Fibroblast of upper back skin (primary cell): ENCODE measurements around the gene HOXC12.

Source experiments
- DNase-seq: peaks from one replicate; pipeline ENCODE4 v3.0.0-alpha.2; 2013

Gene HOXC12

DNA sequence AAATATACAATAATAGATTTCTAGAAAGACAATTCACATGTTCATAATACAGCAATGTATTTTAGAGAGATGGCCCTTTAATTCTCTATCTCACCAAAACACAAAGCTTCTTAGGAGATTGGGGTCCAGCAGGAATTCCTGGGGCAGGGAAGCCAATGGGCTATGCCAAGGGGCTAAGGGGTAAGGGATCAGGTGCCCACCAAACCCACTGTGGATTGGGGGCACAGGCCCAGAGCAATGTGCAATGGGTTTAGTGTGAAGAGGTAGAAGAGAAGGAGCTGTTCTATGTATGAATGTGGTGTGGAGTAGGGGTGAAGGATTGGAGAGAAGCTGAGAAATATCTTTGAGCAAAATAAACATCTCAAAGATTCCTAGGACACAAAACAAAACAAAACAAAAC, 13.5 kb upstream of the HOXC12 start:
- DNase-seq: no peak

DNA sequence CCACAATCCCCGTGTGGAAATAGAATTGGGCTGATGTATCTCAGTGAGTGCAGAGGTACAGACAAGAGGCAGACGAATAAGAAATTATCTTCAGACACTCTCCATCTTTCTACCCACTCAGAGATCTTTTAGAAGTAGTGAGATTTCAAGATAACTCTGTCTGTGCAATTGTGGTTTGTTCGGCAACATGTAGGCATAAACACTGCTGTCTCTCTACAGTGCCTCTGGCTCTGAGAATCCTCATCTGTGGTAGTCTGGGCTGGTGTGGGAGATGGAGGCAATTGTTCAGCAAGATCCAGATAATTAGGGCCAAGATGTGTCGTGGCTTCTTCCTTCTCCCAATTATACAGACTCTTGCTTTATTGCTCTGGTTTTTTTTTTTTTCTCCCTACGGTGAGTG, 13.0 kb upstream of the HOXC12 start:
- DNase-seq: no peak

DNA sequence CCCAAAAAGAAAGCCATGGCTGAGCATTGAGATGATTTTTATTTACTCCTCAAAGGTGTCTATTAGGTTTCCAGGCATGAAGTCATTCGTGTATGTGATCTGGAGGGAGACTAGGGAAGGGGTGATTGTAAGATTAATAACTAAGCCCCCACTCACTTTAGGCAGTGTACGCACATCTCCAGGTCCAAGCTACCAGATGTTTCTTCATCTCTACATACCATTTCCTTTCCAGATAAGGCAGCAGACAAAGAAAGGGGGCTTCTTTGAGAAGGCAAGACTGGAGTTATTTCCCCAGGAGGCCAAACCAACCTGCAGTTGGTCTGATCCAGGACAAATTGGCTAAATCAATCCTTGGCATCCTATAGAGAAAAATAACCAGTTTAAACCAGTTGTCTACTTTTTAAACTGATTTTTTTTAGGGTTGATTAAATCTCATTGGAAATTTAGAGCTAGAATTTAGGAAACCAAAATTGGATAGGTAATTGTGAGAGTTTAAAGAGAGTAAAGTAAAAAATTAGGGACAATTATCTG, 12.2 kb upstream of the HOXC12 start:
- no peak for DNase-seq

DNA sequence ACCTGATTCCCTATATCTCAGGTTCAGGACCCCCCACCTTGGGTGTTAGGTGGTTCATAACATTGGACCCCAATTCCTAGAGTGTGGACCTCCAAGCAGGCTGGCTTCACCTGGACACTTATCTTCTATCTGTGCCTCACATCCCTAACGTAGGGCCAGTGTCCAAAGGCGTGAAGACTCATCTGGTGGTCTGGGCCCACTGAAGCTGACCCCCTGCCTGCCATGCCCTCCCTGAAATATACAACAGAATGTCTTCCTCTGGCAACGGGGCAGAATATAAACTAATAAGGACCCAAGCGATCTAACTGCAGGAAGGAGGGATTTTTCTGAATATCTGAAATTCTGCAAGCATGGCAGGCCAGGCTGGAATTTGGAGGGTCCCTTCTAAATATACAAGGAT, 10.5 kb upstream of the HOXC12 start:
- no peak for DNase-seq

DNA sequence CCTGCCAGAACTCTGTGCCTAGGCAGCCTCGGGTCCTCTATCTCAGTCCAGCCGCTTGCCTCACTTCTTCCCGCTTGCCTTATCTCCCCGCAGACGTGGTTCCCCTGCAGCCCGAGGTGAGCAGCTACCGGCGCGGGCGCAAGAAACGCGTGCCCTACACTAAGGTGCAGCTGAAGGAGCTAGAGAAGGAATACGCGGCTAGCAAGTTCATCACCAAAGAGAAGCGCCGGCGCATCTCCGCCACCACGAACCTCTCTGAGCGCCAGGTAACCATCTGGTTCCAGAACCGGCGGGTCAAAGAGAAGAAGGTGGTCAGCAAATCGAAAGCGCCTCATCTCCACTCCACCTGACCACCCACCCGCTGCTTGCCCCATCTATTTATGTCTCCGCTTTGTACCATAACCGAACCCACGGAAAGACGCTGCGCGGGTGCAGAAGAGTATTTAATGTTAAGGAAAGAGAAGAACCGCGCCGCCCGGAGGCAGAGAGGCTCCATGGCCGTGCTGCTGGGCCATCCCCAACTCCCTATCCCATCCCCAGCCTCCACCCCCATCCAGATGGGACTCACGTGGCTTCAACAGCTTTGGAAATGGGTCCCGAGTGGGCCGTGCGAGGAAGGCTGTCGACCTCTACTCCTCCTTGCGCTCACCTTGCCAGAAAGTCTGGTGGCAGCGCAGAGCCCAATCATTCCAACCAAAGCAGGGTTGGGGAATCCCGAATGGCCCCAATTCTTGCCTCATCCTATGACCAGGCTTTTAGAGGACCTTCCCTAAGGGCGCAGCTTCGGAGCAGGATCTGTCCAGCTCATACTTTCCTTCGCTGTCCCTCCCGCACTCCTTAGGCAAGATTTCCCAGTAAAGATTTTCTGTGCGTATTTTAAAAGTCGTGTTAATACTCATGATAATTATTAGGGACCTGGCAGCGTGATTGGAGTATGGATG, 9.5 kb upstream of the HOXC12 start:
- no peak for DNase-seq

DNA sequence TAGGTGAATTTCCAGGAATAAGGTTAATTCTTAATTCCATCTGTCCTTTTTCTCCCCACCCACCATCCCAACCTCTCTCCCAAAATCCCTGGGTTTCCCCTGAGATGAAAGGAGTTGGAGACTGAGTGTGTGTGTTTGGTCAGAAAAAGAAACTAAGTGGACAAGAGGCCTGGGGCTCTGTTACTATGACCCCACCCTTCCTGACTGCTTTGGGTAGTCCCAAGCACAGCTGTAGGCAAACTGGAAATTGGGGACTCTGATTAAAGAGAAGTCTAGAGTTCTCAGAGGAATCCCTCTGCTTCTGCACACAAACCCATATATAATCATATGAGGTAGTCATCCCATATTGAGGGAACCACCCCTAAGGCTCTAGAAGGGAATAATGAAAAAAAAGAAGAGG, 7.0 kb upstream of the HOXC12 start:
- DNase-seq: no peak

DNA sequence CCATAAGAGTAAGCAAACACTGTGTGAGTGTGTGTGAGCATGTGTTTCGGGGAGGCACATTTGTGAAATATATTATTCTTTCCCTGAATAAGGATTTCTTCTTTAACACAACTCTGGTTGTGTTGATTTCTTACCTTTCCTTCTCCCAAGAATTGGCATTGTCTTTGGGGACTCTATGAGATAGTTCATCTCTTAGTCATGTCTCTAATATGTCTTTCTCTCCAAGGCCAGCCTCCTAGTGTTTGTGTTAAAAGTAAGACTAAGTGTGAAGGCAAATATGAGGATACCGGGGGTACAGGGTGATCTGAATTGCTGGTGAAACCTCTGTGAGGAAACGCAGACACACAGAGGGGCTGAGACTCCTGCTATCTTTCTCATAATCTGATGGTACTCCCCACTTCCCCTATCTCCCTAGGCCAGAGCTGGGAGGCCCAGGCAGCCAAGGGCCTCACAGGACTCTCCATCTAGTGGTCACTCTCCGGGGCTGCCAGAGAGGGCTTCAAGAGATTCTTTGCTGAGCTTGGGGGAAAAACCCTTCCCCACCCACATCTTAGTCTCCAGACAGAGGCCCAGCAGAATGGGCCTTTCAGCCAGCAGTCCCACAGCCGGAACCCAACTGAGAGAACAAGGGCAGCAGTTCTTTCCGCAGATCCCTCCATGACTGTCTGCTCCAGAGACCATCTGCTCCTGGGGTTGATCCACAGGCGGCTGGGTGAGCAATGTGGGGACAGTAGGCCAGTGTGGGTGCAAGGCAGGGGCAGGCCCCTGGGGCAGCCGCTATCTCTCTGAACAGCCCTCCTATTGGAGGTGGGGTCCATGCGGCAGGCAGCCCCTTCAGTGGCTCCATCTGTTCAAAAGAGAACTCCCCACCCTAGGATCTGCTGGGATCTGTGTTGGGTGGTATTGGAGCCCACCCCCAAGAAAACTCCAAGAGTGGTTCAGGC, 5.8 kb upstream of the HOXC12 start:
- DNase-seq: no peak

DNA sequence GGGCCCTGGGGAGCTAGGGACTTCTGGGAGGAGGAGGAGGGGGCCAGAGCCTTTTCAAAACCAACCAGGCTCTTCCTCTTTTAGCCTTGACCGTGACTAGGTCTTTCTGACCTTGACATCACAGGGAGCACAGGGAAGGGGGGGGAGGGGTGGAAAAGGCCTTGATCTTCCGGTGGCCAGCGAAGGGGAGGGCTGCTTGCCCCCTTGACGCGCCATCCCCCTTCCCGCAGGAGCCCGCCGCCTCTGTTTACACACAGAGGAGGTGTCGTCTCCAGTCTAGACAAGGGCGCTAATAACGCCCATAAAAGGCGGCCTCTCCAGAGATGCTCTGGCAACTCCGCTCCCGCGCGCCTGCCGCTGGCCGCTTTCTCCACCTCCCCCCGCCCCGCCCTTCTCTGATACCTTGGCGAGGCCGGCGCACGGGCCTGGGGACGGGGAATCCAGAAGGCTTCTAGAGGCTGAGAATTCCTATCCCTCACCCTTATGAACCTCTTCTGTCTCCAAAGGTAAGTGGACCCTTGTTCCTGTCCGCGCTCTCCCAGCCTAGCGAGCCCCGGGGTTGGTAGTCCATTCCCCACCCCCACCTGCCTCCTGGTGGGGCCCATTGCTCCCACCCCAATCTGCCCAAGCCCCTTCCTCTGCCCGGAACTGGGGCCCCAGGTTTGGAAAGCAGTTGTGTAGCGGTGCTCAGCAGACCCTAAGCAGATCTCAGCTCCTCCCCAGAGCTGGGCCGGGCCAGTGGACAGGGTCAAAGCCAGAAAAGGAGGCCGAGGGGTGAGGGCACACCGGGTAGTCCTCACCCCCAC, 4.9 kb upstream of the HOXC12 start:
- no peak for DNase-seq

DNA sequence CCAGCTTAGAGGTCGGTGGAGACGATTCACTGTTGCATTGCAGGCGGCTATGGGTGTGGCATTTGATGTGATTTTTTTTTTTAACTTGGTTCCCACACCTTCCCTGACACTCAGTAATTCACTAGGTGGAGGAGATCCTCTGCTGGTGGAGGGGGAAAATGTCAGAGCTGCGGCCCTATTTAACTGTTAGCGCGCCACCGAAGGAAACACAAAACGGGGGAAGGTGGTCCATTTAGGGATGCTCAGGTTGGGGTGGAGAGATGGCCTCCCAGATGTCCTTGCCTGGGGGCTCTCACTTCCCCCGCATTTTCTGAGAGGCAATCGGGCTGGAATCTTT, 4.3 kb upstream of the HOXC12 start:
- no peak for DNase-seq

DNA sequence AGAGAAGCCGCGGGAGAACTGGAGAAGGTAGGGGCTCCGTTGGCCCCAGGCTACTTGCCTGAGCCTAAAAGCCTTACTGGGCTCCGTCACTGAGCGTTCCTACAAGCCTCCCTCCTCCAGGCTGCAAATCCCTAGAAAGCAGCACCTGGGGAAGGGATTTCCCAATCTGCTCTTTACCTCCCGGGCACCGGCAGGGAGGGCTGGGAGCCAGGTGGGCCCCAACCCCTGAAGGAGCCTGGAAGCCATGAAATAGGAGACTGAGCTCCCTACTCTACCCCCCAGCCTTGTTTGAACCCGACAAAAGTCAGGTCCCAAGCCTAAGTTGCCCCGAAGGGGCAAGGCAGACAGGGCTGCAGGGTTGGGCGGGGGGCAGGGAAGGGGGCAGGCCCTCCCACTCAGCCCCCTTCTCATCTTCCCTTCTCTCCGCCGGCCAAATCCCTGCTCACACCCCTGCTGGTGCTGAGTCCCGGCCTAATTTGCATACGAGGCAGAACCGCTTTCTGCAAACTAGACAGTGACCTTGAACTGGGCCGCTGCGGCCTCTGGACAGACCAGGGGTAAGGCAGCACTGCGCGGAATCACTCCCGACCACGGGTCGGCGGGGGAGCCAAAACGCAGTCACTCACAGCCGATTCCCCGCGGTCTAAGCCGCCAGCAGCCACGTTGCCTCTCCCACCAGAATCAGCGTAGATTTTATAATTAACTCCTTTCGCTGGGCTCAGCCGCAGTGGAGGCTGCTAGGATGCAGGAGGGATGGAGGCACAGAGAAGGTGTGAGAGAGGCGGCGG, 3.7 kb upstream of the HOXC12 start:
- no peak for DNase-seq

DNA sequence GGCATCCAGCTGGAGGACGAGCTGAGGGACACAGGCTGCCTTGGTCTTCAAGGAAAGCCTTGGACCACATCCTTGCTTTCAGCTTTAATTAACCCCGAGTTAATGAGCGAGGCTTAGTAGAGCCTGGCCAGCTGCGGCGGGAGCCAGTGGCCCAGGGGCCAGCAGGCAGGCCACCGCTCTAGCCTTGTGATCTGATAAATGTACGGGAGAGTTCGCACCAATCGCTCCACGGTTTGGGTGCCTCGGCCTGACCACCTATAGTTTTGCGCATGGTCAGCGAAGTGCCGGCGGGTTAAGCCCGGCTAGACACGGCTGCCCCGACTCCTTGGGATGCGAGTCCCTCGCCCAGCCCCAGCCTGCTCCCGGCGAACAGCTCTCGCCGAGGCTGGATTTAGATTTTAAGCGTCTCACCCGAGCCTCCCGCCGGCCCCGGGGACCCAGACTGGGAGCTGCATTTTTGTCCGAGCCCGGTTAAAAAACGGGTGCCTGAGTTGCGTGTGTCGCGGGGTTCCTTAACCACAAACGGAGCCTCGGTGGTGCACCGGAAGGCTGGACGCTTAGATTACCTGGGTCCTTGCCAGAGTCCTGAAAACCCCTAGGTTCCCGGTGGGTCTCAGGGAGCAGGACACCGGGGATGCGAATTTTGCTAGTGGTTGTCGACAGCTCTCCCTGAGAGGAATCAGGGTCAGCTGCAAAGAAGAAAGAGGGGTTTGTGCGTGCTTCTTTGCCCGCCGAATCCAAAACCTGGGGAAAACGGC, 2.9 kb upstream of the HOXC12 start:
- DNase-seq: no peak

DNA sequence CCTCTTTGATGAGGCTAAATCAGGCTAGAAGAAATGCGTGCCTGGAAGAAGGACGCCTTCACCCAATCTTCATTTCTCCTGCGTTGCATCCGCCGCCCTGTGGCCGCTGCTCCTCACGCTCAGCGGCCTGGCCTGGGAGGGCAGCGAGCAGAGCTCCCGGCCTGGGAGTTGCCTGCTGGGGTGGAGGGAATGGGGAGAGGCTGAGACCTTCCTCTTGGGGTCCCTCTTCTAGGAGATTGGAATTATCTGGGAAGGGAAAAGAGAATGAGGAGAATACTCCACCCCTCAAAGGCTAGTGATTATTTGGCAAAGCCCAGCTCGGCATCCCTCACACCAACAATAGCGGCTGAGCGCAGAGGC, 2.4 kb upstream of the HOXC12 start:
- DNase-seq: no peak

DNA sequence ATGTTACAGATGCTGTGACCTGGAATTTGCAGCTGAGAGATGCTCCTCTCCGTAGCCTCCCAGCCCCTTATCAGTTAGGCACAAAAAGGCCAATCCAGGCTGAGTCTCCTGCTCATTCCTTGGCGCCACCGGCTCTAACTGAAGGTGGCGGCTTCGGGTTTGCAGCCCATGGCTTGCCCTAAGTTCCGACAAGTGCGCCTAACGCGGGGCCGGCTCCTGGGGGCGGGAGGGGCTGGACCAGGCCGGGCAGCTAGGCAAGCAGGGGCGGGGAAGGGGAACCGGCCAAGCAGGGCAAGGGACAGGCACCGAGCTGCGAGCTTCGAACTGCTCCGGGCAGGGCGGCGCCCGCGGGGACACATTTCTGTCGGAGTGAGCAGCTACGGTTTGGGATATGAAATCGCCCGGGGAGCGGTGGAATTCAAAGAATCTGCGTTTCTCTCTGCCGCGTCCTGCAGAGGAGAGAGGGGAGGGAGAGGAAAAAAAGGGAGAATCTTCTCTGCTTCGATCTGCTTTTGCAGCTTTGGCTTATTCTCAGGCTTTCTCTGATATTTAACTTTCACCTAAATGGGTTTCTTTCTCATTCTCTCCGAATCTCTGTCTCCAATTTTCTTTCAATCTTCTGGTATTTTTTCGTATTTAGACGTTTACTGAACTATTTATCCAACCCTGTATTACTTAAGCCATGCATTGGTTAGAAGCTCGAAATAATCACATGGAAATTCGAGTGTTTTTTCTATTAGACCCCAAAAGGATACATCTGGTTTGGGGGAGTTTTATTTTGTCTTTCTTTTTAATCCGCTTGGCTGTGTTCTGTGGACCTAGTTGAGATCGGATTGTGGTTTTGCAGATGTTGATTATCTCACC, 1.6 kb upstream of the HOXC12 start:
- DNase-seq: peak; percentile 38

DNA sequence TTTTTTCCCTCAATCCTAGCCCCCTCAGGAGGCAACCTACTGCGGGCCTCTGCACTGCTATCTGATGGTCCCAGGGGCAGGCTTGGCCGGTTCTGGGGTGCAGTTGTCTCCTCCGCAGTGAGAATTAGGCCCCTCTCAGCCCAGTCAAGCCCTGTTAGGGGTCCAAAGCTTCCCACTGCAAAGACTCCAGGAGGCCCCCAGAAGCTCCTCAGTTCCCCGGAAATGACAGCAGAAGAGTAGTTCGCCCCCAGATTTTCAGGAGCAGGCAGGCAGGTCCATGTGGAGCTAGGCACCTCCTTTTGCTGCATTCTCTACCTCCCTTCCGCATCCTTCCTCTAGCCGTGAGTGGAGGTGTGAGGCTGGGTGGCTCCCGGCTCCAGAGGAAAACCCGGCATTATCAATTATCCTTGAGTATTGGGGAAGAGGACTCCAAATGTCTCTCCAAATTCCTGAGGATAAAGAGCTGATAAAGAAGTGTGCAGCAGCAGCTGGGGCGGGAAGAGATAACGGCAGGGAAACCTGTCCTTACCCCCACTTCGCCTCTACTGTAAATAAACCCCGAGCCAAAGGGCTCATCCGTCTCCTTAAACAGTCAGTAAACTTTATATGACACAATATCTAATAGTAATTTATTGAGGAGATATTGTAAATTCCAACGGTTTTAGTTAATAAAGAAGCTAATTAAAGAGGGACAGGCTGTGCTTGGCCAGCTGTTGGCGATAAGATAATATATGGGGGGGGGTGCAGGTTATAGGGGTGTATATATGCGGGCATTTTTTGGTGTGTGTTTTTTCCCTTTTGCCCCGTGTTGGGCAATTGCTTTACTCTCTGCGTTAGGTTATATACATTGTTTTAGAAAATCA, 641 bp upstream of the HOXC12 start:
- no peak for DNase-seq

DNA sequence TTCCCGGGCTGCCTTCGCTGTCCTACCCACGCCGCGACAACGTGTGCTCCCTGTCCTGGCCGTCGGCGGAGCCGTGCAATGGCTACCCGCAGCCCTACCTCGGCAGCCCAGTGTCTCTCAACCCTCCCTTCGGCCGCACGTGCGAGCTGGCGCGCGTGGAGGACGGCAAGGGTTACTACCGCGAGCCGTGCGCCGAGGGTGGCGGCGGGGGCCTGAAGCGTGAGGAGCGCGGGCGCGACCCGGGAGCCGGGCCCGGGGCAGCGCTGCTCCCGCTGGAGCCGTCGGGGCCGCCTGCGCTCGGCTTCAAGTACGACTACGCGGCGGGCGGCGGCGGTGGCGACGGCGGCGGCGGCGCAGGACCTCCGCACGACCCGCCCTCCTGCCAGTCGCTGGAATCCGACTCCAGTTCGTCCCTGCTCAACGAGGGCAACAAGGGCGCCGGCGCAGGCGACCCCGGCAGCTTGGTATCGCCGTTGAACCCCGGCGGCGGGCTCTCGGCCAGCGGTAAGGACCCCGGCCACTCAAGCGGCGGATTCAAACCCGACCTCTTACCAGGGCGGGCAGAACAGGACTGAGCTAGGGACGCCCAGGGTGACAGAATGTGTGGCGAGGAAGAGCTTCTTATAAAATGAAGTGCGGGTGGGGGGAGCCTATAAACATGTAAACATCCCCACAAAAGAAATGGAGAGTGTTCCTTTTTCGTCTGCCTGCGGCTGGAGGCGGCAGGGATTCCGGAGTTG, 503 bp downstream of the HOXC12 start:
- DNase-seq: no peak

DNA sequence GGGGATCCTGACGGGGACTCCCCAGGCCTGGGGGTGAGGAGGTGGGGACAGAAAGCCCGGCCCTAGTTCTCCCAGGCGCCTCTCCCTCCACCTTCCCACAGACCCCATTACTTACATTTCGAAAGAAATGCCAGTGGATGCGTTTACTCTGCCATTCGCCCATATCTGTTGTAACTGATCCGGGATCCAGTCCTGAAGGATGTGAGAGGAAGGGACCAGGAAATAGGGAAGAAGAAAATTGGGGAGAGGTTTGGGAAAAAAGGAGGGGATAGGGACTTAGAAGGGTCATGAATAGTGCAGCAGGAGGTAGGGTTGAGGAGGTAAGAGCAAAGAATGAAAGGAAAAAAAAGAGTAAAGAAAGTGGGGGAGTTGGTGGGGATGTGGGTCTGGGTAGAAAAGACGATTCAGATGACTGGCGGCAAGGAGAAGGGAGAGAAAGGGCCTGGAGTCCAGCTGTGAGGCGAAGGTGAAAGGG, 1.1 kb downstream of the HOXC12 start:
- no peak for DNase-seq

DNA sequence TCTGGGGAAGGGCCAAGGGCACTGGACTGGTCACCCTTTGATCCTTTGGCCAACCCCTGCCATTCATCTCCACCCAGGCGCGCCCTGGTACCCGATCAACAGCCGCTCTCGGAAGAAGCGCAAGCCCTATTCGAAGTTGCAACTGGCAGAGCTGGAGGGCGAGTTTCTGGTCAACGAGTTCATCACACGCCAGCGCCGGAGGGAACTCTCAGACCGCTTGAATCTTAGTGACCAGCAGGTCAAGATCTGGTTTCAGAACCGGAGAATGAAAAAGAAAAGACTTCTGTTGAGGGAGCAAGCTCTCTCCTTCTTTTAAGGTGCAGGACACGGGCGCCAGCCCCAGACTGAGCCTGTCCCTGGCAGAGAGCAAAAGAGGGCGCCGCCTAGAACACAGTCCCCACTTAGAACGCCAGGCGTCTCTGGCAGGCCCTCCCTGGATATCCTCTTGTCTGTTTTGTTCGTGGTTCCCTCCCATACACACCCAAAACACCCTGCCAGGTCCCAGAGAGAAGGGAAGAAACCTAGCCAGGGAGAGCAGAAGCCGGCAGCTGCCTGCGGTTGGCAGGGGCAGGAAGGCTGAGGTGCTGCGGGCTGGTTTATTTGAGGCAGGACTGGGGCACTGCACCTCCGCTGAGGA, 1.7 kb downstream of the HOXC12 start:
- DNase-seq: no peak
